ENCODE measurements around the gene AOAH. TPM values are rescaled to one million over a fixed set of nuclear protein-coding genes. Genes with fewer than 3 reads are reported as not detected.

Gene AOAH
- total and polyA plus RNA-seq, 2 of the 13 experiments (the other 11 are each of a cell fraction or from before 2014, with no cell fraction given), result not detected

DNA sequence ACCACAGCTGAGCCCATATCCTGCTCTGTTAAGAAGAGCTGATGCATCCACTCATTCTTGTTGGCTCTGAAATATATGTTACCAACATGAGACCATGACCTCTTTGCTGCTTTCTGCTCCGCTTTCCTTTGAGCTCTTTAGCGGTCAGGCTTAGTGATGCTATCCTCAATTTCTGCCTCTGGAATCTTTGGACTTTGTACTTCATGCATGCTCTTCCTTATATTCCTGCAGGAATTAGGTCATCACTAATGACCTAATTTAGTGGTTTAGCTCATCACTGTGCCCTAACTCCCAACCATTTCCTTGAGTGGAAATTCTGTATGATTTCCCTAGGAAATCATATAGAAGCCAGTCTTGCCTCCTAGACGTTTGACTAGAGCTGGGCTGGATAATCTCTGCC lies 119.5 kb downstream of the AOAH start:
- intact Hi-C loops (cut with micrococcal nuclease; ENCODE audit: unreplicated experiment), result no loop called here
- CTCF ChIA-PET (ENCODE audit: low intra/inter-chr PET ratio, low total read pairs), result no interaction called here

More for the DNA sequence above, 119.5 kb downstream of the AOAH start:
- POLR2A ChIA-PET, result no interaction called here
- Histone ChIP-seq H3K4me3 (replicated peaks in 1 of 3; ENCODE audit: insufficient read depth in 1 of 3, low read depth in 2 of 3, low read length in 3 of 3) (no peak overlapping the region), H3K9me3 (ENCODE audit: low read length) (no peaks in the 10 kb centered on the region), H3K36me3 (replicated peaks in 1 of 2; ENCODE audit: control insufficient read depth in 1 of 2, insufficient read depth in 2 of 2, low read length in 2 of 2) (no peaks in the 10 kb centered on the region), H3K27me3 (ENCODE audit: control insufficient read depth in 1 of 2, insufficient read depth in 2 of 2, low read length in 2 of 2) (peaks cover 0 to 16% of the 10 kb centered on the region in 2 experiments; a peak in 1 of 5 replicates), H4K20me1 (ENCODE audit: insufficient read depth, low read length) (no peaks in the 10 kb centered on the region), H2AFZ (ENCODE audit: low read length) (no peak overlapping the region), H3K9ac (ENCODE audit: insufficient read depth, low read depth, low read length) (no peak overlapping the region), H3K4me1 (ENCODE audit: insufficient read depth, low read length) (no peaks in the 10 kb centered on the region), H3K79me2 (ENCODE audit: insufficient read depth, low read length) (no peaks in the 10 kb centered on the region), H3K27ac (ENCODE audit: extremely low read length, insufficient read depth, low read length) (no peak overlapping the region), H3K4me2 (ENCODE audit: low read depth, low read length) (no peak overlapping the region)
- in situ Hi-C loops (cut with HindIII; ENCODE audit: extremely low pct_ligation_motif_present, low pct_unique_long_range_greater_than_20kb), result no loop called here
- DNase-seq (ENCODE audit: low spot score), result no peak
- WGBS (ENCODE audit: low lambda C conversion rate), result 3% methylated on average over 3 of the region's 3 CpGs
- no peak for TF ChIP-seq ZNF878 (CRISPR knock-in tag; IDR thresholded peaks at IDR 0.05)
- no peak for TF ChIP-seq SCMH1 (CRISPR knock-in tag; IDR thresholded peaks at IDR 0.05; ENCODE audit: borderline replicate concordance)
- TF ChIP-seq CHD2 (IDR thresholded peaks at IDR 0.05; ENCODE audit: low read depth, low read length), result no peak
- no peak for TF ChIP-seq ZNF781 (CRISPR knock-in tag; IDR thresholded peaks at IDR 0.05; ENCODE audit: borderline replicate concordance, not compliant biosample characterization)
- TF ChIP-seq, protein P1, sequence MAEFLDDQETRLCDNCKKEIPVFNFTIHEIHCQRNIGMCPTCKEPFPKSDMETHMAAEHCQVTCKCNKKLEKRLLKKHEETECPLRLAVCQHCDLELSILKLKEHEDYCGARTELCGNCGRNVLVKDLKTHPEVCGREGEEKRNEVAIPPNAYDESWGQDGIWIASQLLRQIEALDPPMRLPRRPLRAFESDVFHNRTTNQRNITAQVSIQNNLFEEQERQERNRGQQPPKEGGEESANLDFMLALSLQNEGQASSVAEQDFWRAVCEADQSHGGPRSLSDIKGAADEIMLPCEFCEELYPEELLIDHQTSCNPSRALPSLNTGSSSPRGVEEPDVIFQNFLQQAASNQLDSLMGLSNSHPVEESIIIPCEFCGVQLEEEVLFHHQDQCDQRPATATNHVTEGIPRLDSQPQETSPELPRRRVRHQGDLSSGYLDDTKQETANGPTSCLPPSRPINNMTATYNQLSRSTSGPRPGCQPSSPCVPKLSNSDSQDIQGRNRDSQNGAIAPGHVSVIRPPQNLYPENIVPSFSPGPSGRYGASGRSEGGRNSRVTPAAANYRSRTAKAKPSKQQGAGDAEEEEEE (CRISPR knock-in tag; IDR thresholded peaks at IDR 0.05; ENCODE audit: borderline replicate concordance), result no peak
- TF ChIP-seq ASH2L (IDR thresholded peaks at IDR 0.05; ENCODE audit: insufficient read length, low read depth, low read length), result no peak
- no peak for TF ChIP-seq KDM6A (CRISPR knock-in tag; IDR thresholded peaks at IDR 0.05; ENCODE audit: low read depth)
- TF ChIP-seq ZNF577 (CRISPR knock-in tag; IDR thresholded peaks at IDR 0.05; ENCODE audit: borderline replicate concordance, low read depth), result no peak
- no peak for TF ChIP-seq ZNF20 (CRISPR knock-in tag; IDR thresholded peaks at IDR 0.05)
- no peak for ATAC-seq
- BruUV-seq (replicated peaks), result no TSS peak
- no peak for FAIRE-seq

All from HepG2 (cell line).